IPS-NIHi11 (cell line): ENCODE results near the gene HECW1.

Experiments used
- DNase-seq: peaks from one replicate; pipeline ENCODE4 v3.0.0; 2012; ENCODE audit warnings: mixed read lengths, low spot score

Gene HECW1

DNA sequence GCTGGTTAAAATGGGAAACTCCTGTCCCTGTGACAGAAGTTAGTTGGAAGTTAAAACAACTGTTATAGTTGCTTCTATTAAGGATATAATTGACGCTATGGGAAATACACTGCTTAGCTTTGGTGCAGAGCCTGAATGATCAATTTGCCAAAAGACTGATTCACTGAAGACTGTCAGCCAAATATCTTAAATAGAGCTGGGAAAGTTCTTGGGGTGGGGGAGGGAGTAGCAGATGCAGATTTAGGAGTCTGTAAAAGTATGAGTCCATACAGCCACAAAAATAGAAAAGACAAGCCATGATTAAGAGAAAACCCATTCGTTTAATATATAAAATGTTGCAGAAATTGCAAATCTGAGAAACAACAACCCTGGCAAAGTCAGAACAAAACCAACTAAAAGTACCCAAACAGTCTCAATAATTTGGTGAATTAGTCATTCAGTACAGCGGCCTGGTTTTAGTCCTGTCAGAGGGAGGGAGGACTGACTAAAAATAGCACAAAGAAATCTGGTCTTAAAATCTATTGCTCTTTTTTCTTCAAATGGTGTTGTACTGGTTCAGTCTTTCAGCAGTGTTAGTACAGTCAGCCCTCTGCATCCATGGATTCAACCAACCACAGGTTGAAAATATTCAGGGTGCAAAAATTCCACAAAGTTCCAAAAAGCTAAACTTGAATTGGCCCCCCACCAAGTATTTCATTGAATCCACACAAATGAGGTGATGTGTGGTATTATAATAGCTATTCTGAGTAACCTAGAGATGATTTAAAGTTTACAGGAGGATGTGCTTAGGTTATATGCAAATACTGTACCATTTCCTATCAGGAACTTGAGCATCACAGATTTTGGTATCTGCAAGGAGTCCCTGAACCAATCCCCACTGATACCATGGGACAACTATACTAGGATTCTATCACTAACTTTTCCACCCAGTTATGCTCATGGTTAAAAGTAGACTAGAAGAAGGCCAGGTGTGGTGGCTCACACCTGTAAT lies 500.4 kb downstream of the HECW1 start:
- DNase-seq = no peak
